ENCODE measurements around the gene CASK.
"Not testable (repeated sequence)": the region's sequence is repeated elsewhere in the genome, so short reads cannot be mapped to it uniquely, and the experiment has no call there.

CASK gene

GRCh38 chrX:41664908-41665307 is 258.4 kb downstream of the CASK start:
- Histone ChIP-seq H3K9me3 (ENCODE audit: control insufficient read depth in 1 of 2, low read length in 2 of 2) (no peaks in the 10 kb centered on the region), H3K36me3 (ENCODE audit: control insufficient read depth in 1 of 2, insufficient read depth in 2 of 2, low read length in 2 of 2) (peaks cover 0 to 4% of the 10 kb centered on the region in 2 donors), H3K4me1 (ENCODE audit: control insufficient read depth in 1 of 2, insufficient read depth in 2 of 2, low read length in 2 of 2) (no peaks in the 10 kb centered on the region), H3K27me3 (ENCODE audit: low read depth, low read length) (no peaks in the 10 kb centered on the region), H3K27ac (ENCODE audit: low read length) (no peak overlapping the region), H3K4me3 (ENCODE audit: low read depth in 1 of 2, low read length in 2 of 2) (no peak overlapping the region)

- no peaks in the 10 kb centered on the region for H3K9me3 ChIP-seq (ENCODE audit: control insufficient read depth in 1 of 2, low read length in 2 of 2)
- peaks cover 0 to 5% of the 10 kb centered on the region in 2 donors for H3K36me3 ChIP-seq (ENCODE audit: control insufficient read depth in 1 of 2, insufficient read depth in 2 of 2, low read length in 2 of 2)
- H3K4me3 ChIP-seq (ENCODE audit: low read depth in 1 of 2, low read length in 2 of 2), result no peak overlapping the region
- H3K4me1 ChIP-seq (ENCODE audit: control insufficient read depth in 1 of 2, insufficient read depth in 2 of 2, low read length in 2 of 2), result no peaks in the 10 kb centered on the region
- H3K27ac ChIP-seq (ENCODE audit: low read length), result no peak overlapping the region
- no peaks in the 10 kb centered on the region for H3K27me3 ChIP-seq (ENCODE audit: low read depth, low read length)
These were observed 258.9 kb downstream of the CASK start for GRCh38 chrX:41664375-41664901.

- no peaks in the 10 kb centered on the region for H3K9me3 ChIP-seq (ENCODE audit: control insufficient read depth in 1 of 2, low read length in 2 of 2)
- peaks cover 6 to 13% of the 10 kb centered on the region in 2 donors for H3K36me3 ChIP-seq (ENCODE audit: control insufficient read depth in 1 of 2, insufficient read depth in 2 of 2, low read length in 2 of 2)
- H3K4me1 ChIP-seq (ENCODE audit: control insufficient read depth in 1 of 2, insufficient read depth in 2 of 2, low read length in 2 of 2), result no peaks in the 10 kb centered on the region
- H3K27me3 ChIP-seq (ENCODE audit: low read depth, low read length), result no peaks in the 10 kb centered on the region
- H3K27ac ChIP-seq (ENCODE audit: low read length), result no peak overlapping the region
- no peak overlapping the region for H3K4me3 ChIP-seq (ENCODE audit: low read depth in 1 of 2, low read length in 2 of 2)
These were observed 261.8 kb downstream of the CASK start for GRCh38 chrX:41661366-41662095.

- no peak overlapping the region for H3K27ac ChIP-seq (ENCODE audit: low read length)
- H3K4me1 ChIP-seq (ENCODE audit: control insufficient read depth in 1 of 2, insufficient read depth in 2 of 2, low read length in 2 of 2), result no peaks in the 10 kb centered on the region
- no peaks in the 10 kb centered on the region for H3K27me3 ChIP-seq (ENCODE audit: low read depth, low read length)
- peaks cover 6 to 21% of the 10 kb centered on the region in 2 donors for H3K36me3 ChIP-seq (ENCODE audit: control insufficient read depth in 1 of 2, insufficient read depth in 2 of 2, low read length in 2 of 2)
- no peaks in the 10 kb centered on the region for H3K9me3 ChIP-seq (ENCODE audit: control insufficient read depth in 1 of 2, low read length in 2 of 2)
- H3K4me3 ChIP-seq (ENCODE audit: low read depth in 1 of 2, low read length in 2 of 2), result no peak overlapping the region
These were observed 267.7 kb downstream of the CASK start for GRCh38 chrX:41655631-41656030.

GRCh38 chrX:41655101-41655500 is 268.3 kb downstream of the CASK start:
- Histone ChIP-seq H3K36me3 (ENCODE audit: control insufficient read depth in 1 of 2, insufficient read depth in 2 of 2, low read length in 2 of 2) (peaks cover 6 to 18% of the 10 kb centered on the region in 2 donors), H3K4me3 (ENCODE audit: low read depth in 1 of 2, low read length in 2 of 2) (no peak overlapping the region), H3K27me3 (ENCODE audit: low read depth, low read length) (no peaks in the 10 kb centered on the region), H3K9me3 (ENCODE audit: control insufficient read depth in 1 of 2, low read length in 2 of 2) (no peaks in the 10 kb centered on the region), H3K4me1 (ENCODE audit: control insufficient read depth in 1 of 2, insufficient read depth in 2 of 2, low read length in 2 of 2) (no peaks in the 10 kb centered on the region), H3K27ac (ENCODE audit: low read length) (no peak overlapping the region)

GRCh38 chrX:41653125-41653524 is 270.2 kb downstream of the CASK start:
- H3K36me3 ChIP-seq (ENCODE audit: control insufficient read depth in 1 of 2, insufficient read depth in 2 of 2, low read length in 2 of 2), result peaks cover 1 to 7% of the 10 kb centered on the region in 2 donors
- no peak overlapping the region for H3K4me3 ChIP-seq (ENCODE audit: low read depth in 1 of 2, low read length in 2 of 2)
- no peak overlapping the region for H3K27ac ChIP-seq (ENCODE audit: low read length)
- H3K4me1 ChIP-seq (ENCODE audit: control insufficient read depth in 1 of 2, insufficient read depth in 2 of 2, low read length in 2 of 2), result no peaks in the 10 kb centered on the region
- H3K27me3 ChIP-seq (ENCODE audit: low read depth, low read length), result no peaks in the 10 kb centered on the region
- H3K9me3 ChIP-seq (ENCODE audit: control insufficient read depth in 1 of 2, low read length in 2 of 2), result no peaks in the 10 kb centered on the region

GRCh38 chrX:41646201-41646600 is 277.2 kb downstream of the CASK start:
- H3K27me3 ChIP-seq (ENCODE audit: low read depth, low read length); H3K27ac ChIP-seq (ENCODE audit: low read length); H3K4me3 ChIP-seq (ENCODE audit: low read depth in 1 of 2, low read length in 2 of 2); H3K9me3 ChIP-seq (ENCODE audit: control insufficient read depth in 1 of 2, low read length in 2 of 2); H3K36me3 ChIP-seq (ENCODE audit: control insufficient read depth in 1 of 2, insufficient read depth in 2 of 2, low read length in 2 of 2); H3K4me1 ChIP-seq (ENCODE audit: control insufficient read depth in 1 of 2, insufficient read depth in 2 of 2, low read length in 2 of 2): not testable (repeated sequence)

GRCh38 chrX:41634284-41634683 is 289.1 kb downstream of the CASK start:
- no peak overlapping the region for H3K4me3 ChIP-seq (ENCODE audit: low read depth in 1 of 2, low read length in 2 of 2)
- no peaks in the 10 kb centered on the region for H3K36me3 ChIP-seq (ENCODE audit: control insufficient read depth in 1 of 2, insufficient read depth in 2 of 2, low read length in 2 of 2)
- no peaks in the 10 kb centered on the region for H3K4me1 ChIP-seq (ENCODE audit: control insufficient read depth in 1 of 2, insufficient read depth in 2 of 2, low read length in 2 of 2)
- H3K27me3 ChIP-seq (ENCODE audit: low read depth, low read length), result no peaks in the 10 kb centered on the region
- no peaks in the 10 kb centered on the region for H3K9me3 ChIP-seq (ENCODE audit: control insufficient read depth in 1 of 2, low read length in 2 of 2)
- H3K27ac ChIP-seq (ENCODE audit: low read length), result no peak overlapping the region

GRCh38 chrX:41630091-41630490 is 293.3 kb downstream of the CASK start:
- H3K27ac ChIP-seq (ENCODE audit: low read length), result no peak overlapping the region
- no peaks in the 10 kb centered on the region for H3K27me3 ChIP-seq (ENCODE audit: low read depth, low read length)
- no peaks in the 10 kb centered on the region for H3K9me3 ChIP-seq (ENCODE audit: control insufficient read depth in 1 of 2, low read length in 2 of 2)
- H3K4me3 ChIP-seq (ENCODE audit: low read depth in 1 of 2, low read length in 2 of 2), result no peak overlapping the region
- H3K4me1 ChIP-seq (ENCODE audit: control insufficient read depth in 1 of 2, insufficient read depth in 2 of 2, low read length in 2 of 2), result no peaks in the 10 kb centered on the region
- H3K36me3 ChIP-seq (ENCODE audit: control insufficient read depth in 1 of 2, insufficient read depth in 2 of 2, low read length in 2 of 2), result no peaks in the 10 kb centered on the region

- Histone ChIP-seq H3K4me1 (ENCODE audit: control insufficient read depth in 1 of 2, insufficient read depth in 2 of 2, low read length in 2 of 2) (no peaks in the 10 kb centered on the region), H3K27ac (ENCODE audit: low read length) (no peak overlapping the region), H3K4me3 (ENCODE audit: low read depth in 1 of 2, low read length in 2 of 2) (no peak overlapping the region), H3K9me3 (ENCODE audit: control insufficient read depth in 1 of 2, low read length in 2 of 2) (no peaks in the 10 kb centered on the region), H3K36me3 (ENCODE audit: control insufficient read depth in 1 of 2, insufficient read depth in 2 of 2, low read length in 2 of 2) (no peaks in the 10 kb centered on the region), H3K27me3 (ENCODE audit: low read depth, low read length) (no peaks in the 10 kb centered on the region)
These were observed 293.8 kb downstream of the CASK start for GRCh38 chrX:41629539-41629938.

- no peak overlapping the region for H3K27ac ChIP-seq (ENCODE audit: low read length)
- H3K4me1 ChIP-seq (ENCODE audit: control insufficient read depth in 1 of 2, insufficient read depth in 2 of 2, low read length in 2 of 2), result no peaks in the 10 kb centered on the region
- no peaks in the 10 kb centered on the region for H3K9me3 ChIP-seq (ENCODE audit: control insufficient read depth in 1 of 2, low read length in 2 of 2)
- no peaks in the 10 kb centered on the region for H3K27me3 ChIP-seq (ENCODE audit: low read depth, low read length)
- no peak overlapping the region for H3K4me3 ChIP-seq (ENCODE audit: low read depth in 1 of 2, low read length in 2 of 2)
- H3K36me3 ChIP-seq (ENCODE audit: control insufficient read depth in 1 of 2, insufficient read depth in 2 of 2, low read length in 2 of 2), result peaks cover 0 to 3% of the 10 kb centered on the region in 2 donors
These were observed 302.1 kb downstream of the CASK start for GRCh38 chrX:41621222-41621723.

- Histone ChIP-seq H3K36me3 (ENCODE audit: control insufficient read depth in 1 of 2, insufficient read depth in 2 of 2, low read length in 2 of 2) (peaks cover 0 to 3% of the 10 kb centered on the region in 2 donors), H3K27me3 (ENCODE audit: low read depth, low read length) (no peaks in the 10 kb centered on the region)
These were observed 304.1 kb downstream of the CASK start for GRCh38 chrX:41619221-41619620.

More at GRCh38 chrX:41619221-41619620, 304.1 kb downstream of the CASK start:
- no peak overlapping the region for H3K4me3 ChIP-seq (ENCODE audit: low read depth in 1 of 2, low read length in 2 of 2)
- H3K9me3 ChIP-seq (ENCODE audit: control insufficient read depth in 1 of 2, low read length in 2 of 2), result no peaks in the 10 kb centered on the region
- H3K27ac ChIP-seq (ENCODE audit: low read length), result no peak overlapping the region
- H3K4me1 ChIP-seq (ENCODE audit: control insufficient read depth in 1 of 2, insufficient read depth in 2 of 2, low read length in 2 of 2), result no peaks in the 10 kb centered on the region

Data from muscle layer of duodenum (tissue), 2 donors.